Measurements from ENCODE around the gene PITPNM2.
A peak's percentile ranks its signal among the peaks of the same experiment; 100 is the strongest.
"Not testable (repeated sequence)": the region's sequence is repeated elsewhere in the genome, so short reads cannot be mapped to it uniquely, and the experiment has no call there.

The PITPNM2 gene

GRCh38 chr12:123119808-123120207 is 31.1 kb downstream of the PITPNM2 start:
- peak; percentile 65 for DNase-seq

DNA sequence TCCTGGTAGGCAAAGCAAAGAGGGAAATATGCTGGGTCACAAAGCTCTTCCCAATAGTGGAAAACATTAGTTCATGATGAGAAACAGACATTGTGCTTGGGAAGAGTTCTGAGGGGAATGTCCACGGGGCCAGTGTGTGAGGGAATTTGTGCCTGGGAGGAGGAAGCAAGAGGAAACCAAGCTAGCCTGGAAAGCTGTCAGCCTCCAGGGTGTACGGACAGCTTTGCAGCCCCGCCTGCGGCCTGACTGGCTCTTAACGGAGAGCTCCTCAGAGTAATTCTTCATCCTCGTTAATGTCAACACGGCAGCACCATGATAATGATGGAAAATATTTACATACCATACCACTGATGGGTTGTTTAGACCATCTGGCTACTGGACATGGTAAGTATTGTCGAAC is 32.4 kb downstream of the PITPNM2 start:
- DNase-seq = no peak

DNA sequence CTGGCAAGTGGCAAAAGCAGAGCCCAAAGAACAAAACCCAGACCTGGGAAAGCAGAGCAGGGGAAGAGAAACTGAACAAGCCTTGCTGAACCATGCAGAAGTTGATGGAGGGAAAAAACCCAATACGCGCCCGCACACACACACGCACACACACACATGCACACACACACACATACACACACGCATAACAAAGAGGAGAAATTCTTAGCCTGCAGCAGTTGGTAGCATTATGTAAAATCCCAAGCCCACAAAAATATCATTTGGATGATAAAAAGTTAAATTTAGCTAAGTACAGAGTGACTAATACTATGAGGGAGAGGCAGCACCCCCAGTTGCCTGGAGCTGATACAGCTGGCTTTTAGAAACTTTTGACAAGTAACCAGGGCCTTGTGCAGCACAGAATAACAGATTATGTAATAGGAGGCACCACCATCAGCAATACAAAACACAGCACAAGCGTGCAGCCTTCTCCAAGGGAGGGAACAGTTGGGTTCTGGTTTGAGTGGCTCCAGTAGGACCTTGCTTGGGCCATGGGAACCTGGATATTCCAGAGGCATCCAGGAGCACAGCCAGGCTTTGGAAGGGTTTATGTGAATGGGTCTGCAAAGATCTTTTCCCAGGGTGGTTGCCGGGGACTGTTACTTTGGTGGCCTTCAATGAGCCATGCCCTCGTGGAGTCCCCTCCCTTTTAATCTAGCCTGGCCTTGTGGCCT is 35.3 kb downstream of the PITPNM2 start:
- peak; percentile 16 for DNase-seq

- DNase-seq = no peak
These were observed 36.4 kb downstream of the PITPNM2 start for GRCh38 chr12:123114304-123115083.

- no peak for DNase-seq
These were observed 37.9 kb downstream of the PITPNM2 start for GRCh38 chr12:123113026-123113425.

DNA sequence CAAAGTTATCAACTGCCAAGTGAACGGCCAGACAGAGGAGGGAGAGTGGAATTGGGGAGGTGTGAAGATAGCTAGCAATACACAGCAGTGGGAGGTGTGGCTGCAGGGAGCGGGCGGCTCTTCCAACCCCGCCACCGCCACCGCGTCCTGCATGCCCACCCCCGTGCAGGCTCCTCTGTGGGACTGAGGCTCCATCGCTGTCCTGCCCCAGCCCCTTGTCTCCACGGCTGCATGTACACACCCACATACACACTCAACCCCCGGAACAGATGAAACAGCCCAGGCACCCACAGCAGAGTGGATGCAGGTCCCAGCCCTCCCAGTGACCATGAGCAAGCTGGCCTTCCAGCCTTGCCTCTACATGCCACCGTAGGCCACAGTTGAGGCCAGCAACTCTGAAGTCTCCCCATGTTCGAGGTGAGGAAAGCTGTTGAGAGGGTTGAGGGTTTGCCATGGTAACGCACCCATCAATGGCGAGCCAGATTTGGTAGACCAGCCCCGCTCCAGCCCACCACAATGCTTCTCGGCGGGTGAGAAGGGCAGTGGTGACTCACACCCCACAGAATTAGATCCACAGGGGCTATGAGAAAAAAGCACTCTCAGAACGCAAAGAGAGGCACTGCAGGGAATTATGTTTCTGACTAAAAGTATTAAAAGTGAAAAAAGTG is 39.3 kb downstream of the PITPNM2 start:
- no peak for DNase-seq

GRCh38 chr12:123109319-123109772 is 41.5 kb downstream of the PITPNM2 start:
- DNase-seq = no peak

DNA sequence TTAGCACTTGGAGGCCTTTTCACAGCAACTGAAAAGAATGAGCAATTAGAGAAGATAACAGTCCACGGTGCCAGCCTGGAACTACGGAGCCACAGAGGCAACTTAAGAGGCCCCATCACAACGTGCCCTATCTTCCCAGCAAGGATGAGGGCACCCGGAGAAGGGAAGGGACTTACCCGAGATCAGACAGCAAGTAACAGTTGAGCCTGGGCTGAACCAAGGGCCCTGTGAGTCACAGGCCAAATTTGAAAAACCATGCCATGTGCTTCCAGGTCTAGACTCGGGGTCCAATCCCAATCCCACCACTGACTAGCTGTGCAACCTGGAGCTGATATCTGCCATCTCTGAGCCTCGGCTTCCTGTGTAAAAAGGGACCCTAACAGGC is 42.2 kb downstream of the PITPNM2 start:
- no peak for DNase-seq

DNA sequence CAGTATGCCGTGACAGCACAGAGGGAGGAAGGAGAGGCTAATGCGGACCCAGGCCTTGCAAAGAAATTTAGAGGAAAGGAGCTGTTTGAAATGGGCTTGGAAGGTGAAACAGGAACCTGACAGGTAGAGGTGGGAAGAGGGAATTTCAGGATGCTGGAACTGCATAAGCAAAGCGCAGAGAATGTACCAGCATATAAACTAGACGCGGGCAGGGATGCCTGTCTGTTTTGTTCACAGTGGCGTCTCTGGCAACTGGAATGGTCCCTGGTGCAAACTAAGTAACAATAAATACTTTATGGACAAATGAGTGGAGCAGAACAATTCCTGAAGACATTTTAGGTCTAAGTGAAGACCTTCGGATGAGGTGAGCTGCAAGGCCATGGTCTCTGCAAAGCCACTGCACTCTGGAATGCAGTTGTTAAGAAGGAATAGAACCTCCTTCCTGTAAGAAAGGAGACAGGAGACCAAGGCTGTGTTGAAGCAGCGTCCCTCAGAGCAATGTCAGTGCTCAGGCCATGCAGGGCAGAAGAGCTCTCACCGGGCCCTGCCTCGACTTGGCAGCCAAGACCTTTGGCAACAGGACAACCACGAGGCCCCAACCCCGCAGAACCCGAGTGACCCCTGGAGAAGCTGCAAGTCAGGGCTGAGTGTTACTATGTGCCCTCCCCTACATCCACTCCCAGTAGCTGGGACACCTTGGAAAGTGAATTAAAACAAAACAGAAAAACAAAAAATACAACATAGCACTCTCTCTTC is 42.8 kb downstream of the PITPNM2 start:
- no peak for DNase-seq

GRCh38 chr12:123106640-123107359 is 44.1 kb downstream of the PITPNM2 start:
- DNase-seq = peak; percentile 72

DNA sequence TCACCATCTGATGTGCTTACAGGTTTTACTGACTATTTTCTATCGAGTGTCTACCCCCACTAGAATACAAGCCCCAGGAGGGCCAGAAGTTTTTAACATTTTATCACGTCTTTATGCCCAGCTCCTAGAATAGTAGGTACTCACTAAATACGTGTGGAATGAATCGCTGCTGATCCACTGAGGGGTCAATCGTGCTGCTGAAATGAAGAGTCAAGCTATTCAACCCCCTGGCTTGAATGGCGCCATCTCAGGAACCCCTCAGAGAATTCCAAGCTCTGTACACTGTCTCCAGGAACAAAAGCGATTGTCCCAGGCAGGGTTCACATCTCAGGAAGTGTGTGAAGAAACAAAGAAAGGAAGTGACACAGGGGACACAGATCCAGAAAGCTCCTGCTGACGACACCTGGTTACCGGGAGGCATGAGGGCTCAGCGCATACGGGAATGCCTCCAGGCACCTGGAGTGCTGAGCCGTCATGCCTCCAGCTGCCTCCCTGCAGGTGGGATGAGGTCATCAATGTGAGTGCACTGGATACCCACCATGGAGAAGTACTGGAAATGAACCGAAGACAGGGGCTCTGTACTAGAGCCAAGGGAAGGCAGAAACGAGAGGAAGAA is 45.6 kb downstream of the PITPNM2 start:
- DNase-seq = no peak

- no peak for DNase-seq
These were observed 46.1 kb downstream of the PITPNM2 start for GRCh38 chr12:123104809-123105208.

GRCh38 chr12:123104094-123104493 is 46.8 kb downstream of the PITPNM2 start:
- not testable (repeated sequence) for DNase-seq

- DNase-seq = no peak
These were observed 47.9 kb downstream of the PITPNM2 start for GRCh38 chr12:123102781-123103503.

GRCh38 chr12:123102366-123102765 is 48.5 kb downstream of the PITPNM2 start:
- DNase-seq = no peak

DNA sequence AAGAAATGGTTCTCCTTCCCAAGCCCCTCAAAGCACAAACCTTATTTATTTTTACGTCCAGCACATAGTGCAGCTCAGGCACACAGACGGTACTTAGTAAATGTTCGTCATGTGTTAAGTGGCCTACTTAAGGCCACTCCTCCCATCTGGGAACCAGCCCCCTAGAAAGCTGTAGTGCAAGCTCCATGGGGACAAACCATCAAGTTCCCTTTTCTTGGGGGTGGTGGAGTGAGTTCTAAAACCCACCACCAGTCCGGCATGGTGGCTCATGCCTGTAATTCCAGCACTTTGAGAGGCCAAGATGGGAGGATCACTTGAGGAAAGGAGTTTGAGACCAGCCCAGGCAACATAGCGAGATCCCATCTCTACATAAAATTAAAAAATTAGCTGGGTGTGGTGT is 49.4 kb downstream of the PITPNM2 start:
- DNase-seq = no peak
